ENCODE results near the gene ZBTB16.

ZBTB16 gene

GRCh38 chr11:114134870-114135269 lies 75.4 kb downstream of the ZBTB16 start:
- DNase-seq: no peak
- H3K36me3 ChIP-seq: no peaks in the 10 kb centered on the region
- H3K9me3 ChIP-seq (ENCODE audit: severe bottlenecking): no peaks in the 10 kb centered on the region
- H3K4me3 ChIP-seq (ENCODE audit: low read depth, low read length): no peak overlapping the region
- no peaks in the 10 kb centered on the region for H3K27me3 ChIP-seq (ENCODE audit: insufficient read depth, low read depth, severe bottlenecking)
- no peak overlapping the region for H3K27ac ChIP-seq
- no peak for TF ChIP-seq CTCF (IDR thresholded peaks at IDR 0.05; ENCODE audit: low read depth, low read length)

GRCh38 chr11:114135737-114136151 lies 76.2 kb downstream of the ZBTB16 start:
- Histone ChIP-seq H3K36me3 (no peaks in the 10 kb centered on the region), H3K27ac (no peak overlapping the region), H3K9me3 (ENCODE audit: severe bottlenecking) (no peaks in the 10 kb centered on the region), H3K27me3 (ENCODE audit: insufficient read depth, low read depth, severe bottlenecking) (no peaks in the 10 kb centered on the region), H3K4me3 (ENCODE audit: low read depth, low read length) (no peak overlapping the region)
- no peak for DNase-seq
- no peak for TF ChIP-seq CTCF (IDR thresholded peaks at IDR 0.05; ENCODE audit: low read depth, low read length)

GRCh38 chr11:114136686-114137640 lies 77.5 kb downstream of the ZBTB16 start:
- Histone ChIP-seq H3K27ac (no peak overlapping the region), H3K4me3 (ENCODE audit: low read depth, low read length) (no peak overlapping the region), H3K9me3 (ENCODE audit: severe bottlenecking) (no peaks in the 10 kb centered on the region), H3K36me3 (no peaks in the 10 kb centered on the region), H3K27me3 (ENCODE audit: insufficient read depth, low read depth, severe bottlenecking) (no peaks in the 10 kb centered on the region)
- no peak for DNase-seq
- TF ChIP-seq CTCF (IDR thresholded peaks at IDR 0.05; ENCODE audit: low read depth, low read length): no peak

- Histone ChIP-seq H3K27me3 (ENCODE audit: insufficient read depth, low read depth, severe bottlenecking) (no peaks in the 10 kb centered on the region), H3K27ac (no peak overlapping the region), H3K9me3 (ENCODE audit: severe bottlenecking) (no peaks in the 10 kb centered on the region), H3K36me3 (no peaks in the 10 kb centered on the region), H3K4me3 (ENCODE audit: low read depth, low read length) (no peak overlapping the region)
- no peak for DNase-seq
- TF ChIP-seq CTCF (IDR thresholded peaks at IDR 0.05; ENCODE audit: low read depth, low read length): no peak
Measured at GRCh38 chr11:114137838-114138237, 78.3 kb downstream of the ZBTB16 start.

- no peak overlapping the region for H3K27ac ChIP-seq
- H3K27me3 ChIP-seq (ENCODE audit: insufficient read depth, low read depth, severe bottlenecking): no peaks in the 10 kb centered on the region
- H3K36me3 ChIP-seq: no peaks in the 10 kb centered on the region
- no peak overlapping the region for H3K4me3 ChIP-seq (ENCODE audit: low read depth, low read length)
- DNase-seq: no peak
- no peak for TF ChIP-seq CTCF (IDR thresholded peaks at IDR 0.05; ENCODE audit: low read depth, low read length)
- H3K9me3 ChIP-seq (ENCODE audit: severe bottlenecking): no peaks in the 10 kb centered on the region
Measured at GRCh38 chr11:114138411-114138810, 78.9 kb downstream of the ZBTB16 start.

All from WERI-Rb-1 (cell line).